ENCODE measurements around the gene MBTPS1.

Gene MBTPS1

DNA sequence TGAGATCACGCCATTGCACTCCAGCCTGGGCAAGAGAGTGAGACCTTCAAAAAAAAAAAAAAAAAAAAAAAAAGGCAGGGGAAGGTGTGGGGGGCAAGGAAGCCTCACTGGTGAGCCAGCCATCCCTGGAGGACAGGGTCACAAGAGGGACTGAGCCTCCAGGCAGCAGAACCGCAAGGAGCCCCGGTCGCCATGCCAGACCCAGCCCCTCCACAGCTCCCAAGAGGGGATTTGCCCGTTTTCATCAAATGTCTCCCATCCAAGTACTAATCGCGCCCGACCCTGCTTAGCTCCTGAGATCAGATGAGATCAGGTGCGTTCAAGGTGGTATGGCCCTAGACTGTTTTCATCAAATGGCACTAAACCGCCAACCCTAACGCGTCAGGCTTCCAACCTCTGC lies 77.0 kb downstream of the MBTPS1 start:
- no peak for DNase-seq (ENCODE audit: low read depth)
- no peak overlapping the region for H3K4me3 ChIP-seq (ENCODE audit: low read length)
- TF ChIP-seq, protein P1, sequence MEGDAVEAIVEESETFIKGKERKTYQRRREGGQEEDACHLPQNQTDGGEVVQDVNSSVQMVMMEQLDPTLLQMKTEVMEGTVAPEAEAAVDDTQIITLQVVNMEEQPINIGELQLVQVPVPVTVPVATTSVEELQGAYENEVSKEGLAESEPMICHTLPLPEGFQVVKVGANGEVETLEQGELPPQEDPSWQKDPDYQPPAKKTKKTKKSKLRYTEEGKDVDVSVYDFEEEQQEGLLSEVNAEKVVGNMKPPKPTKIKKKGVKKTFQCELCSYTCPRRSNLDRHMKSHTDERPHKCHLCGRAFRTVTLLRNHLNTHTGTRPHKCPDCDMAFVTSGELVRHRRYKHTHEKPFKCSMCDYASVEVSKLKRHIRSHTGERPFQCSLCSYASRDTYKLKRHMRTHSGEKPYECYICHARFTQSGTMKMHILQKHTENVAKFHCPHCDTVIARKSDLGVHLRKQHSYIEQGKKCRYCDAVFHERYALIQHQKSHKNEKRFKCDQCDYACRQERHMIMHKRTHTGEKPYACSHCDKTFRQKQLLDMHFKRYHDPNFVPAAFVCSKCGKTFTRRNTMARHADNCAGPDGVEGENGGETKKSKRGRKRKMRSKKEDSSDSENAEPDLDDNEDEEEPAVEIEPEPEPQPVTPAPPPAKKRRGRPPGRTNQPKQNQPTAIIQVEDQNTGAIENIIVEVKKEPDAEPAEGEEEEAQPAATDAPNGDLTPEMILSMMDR (conservative IDR thresholded peaks at IDR 0.05; ENCODE audit: low read depth, low read length), result no peak

DNA sequence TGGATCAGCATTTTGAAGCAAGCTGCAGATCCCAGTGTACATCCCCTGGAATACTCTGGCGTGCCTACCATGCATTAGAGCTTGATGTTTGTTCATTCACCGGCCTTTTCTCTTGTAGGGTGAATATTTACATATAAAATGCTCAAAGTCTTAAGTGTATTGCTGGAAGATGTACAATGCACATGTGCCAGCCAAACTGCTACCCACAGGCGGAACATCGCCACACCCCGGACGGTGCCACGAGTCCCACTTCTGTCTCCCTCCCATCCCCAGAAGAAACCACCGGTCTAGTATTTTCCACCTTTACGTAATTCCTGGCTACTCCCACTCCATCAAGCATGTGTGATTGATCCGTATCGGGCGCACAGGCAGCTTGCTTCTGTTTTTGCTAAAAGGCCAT lies 78.3 kb downstream of the MBTPS1 start:
- TF ChIP-seq, protein P1 (conservative IDR thresholded peaks at IDR 0.05; ENCODE audit: low read depth, low read length), result no peak
- H3K4me3 ChIP-seq (ENCODE audit: low read length), result no peak overlapping the region
- DNase-seq (ENCODE audit: low read depth), result no peak

DNA sequence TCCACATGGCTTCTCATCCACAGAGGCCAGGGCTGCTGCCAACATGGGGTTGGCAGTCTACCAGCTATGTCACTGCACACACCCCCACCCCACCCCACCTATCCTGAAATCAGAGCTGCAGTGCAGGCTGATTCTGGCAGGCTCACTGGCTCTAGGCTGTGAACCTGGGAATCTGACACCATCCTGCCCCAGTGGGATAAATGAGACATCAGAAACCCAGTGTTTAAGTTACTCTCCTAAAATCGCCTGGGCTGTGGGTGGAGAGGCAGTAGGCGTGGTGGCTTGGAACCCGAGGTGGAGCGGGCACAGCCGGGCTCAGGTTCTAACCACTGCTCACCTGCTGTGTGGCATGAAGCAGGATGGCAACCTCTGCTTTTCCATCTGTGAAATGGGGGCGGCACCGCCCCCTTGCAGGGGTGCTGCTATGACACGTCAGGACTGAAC lies 79.7 kb downstream of the MBTPS1 start:
- no peak for DNase-seq (ENCODE audit: low read depth)
- TF ChIP-seq, protein P1 (conservative IDR thresholded peaks at IDR 0.05; ENCODE audit: low read depth, low read length), result no peak

DNA sequence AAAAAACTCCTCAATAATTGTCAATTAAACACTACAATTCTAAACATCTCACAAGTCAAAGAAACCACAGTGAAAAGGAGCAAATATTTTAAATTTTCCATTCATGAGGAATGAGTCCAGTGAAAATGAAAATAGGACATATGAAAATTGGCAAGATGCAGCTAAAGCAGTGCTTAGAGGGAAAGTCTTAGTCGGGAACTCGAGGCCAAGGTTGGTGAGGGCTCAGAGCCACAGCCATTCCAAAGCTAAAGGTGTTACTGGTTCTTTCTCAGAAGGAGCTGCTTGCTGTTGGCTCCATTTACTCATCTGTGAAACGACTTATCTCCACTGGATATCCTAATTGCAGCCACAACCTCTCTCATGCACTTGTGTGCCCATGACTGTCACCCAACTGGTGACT lies 80.6 kb downstream of the MBTPS1 start:
- H3K4me3 ChIP-seq (ENCODE audit: low read length), result no peak overlapping the region
- no peak for DNase-seq (ENCODE audit: low read depth)
- TF ChIP-seq, protein P1 (conservative IDR thresholded peaks at IDR 0.05; ENCODE audit: low read depth, low read length), result no peak

More for the DNA sequence above, 79.7 kb downstream of the MBTPS1 start:
- H3K4me3 ChIP-seq (ENCODE audit: low read length), result no peak overlapping the region

DNA sequence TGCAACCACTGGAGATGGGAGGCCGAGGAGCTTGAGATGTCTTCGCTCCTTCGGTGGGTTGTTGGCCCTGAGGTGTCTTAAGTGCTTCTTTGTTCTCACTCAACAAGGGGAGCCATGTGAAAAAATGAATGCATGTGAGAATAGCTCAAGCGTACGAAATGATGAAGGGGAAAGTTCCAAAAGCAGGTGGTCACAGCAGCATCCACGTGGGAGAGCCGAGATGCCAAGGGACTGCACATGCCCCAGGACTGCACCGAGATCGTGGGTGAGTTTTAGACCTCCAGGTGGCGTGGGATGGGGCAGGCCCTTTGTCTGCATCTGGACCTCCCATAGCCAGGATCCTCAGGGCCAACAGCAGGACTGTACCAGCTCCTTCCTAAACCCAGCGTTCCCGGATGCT lies 82.2 kb downstream of the MBTPS1 start:
- DNase-seq (ENCODE audit: low read depth), result no peak
- TF ChIP-seq, protein P1 (conservative IDR thresholded peaks at IDR 0.05; ENCODE audit: low read depth, low read length), result no peak
- no peak overlapping the region for H3K4me3 ChIP-seq (ENCODE audit: low read length)

DNA sequence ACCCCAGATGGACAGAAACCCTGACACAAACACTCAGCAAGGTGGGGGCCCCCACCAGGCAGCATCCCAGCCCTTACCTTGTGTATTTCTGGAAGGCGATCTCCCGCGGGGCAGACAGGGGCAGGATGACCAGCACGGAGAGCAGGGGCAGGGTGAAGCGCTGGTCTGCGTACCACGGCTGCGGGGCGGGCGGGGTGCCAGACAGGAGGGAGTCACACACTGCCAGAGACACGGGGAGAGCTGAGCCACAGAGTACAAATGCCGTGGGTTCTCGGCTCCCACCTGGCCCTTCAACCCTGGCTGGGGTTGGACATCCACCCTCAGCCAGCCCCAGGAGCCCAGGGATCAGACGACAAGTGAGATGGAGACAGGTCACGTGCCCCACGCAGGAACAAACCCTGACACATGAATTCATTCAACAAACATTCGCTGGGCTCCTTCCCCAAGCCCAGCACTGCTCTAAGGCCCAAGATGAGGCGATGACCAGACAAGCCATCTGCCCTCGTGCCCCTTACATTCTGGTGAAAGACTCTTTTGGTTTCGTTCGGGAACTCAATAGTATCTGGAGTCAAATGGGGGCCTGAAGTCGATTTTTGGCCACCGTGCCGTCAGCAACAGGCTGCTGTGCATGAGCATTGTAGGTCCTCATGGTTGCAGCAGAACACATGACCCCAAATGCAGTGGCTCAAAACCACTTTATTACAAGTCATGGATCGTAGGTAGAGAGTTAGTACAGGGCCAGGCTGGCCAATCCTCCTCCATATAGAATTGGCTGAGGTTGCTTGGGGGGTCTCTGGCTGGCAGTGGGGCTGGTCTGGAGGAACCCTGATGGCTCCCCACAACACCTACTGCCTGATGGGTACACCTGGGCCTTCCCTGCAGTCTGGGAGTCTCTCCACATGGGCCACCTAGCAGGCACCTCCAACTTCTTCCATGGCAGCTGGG lies 83.2 kb downstream of the MBTPS1 start:
- DNase-seq (ENCODE audit: low read depth), result no peak
- H3K4me3 ChIP-seq (ENCODE audit: low read length), result no peak overlapping the region
- TF ChIP-seq, protein P1 (conservative IDR thresholded peaks at IDR 0.05; ENCODE audit: low read depth, low read length), result no peak
